CD4-positive, alpha-beta T cell treated with Interleukin-6 for 4 hours (primary cell): ENCODE measurements around the gene TRIM71.
"Not testable (repeated sequence)": the region's sequence is repeated elsewhere in the genome, so short reads cannot be mapped to it uniquely, and the experiment has no call there.

ENCODE experiments used
- DNase-seq: peaks from one replicate; pipeline ENCODE4 v3.0.0-alpha.2; 2020; ENCODE audit warnings: mixed read lengths

The TRIM71 gene

GRCh38 chr3:32939531-32940284, 121.9 kb downstream of the TRIM71 start:
- DNase-seq, result not testable (repeated sequence)

GRCh38 chr3:32940726-32941125, 122.9 kb downstream of the TRIM71 start:
- no peak for DNase-seq

- DNase-seq, result no peak
These were observed 127.3 kb downstream of the TRIM71 start for GRCh38 chr3:32945136-32945535.

- DNase-seq, result not testable (repeated sequence)
These were observed 127.8 kb downstream of the TRIM71 start for GRCh38 chr3:32945598-32945997.

- DNase-seq, result no peak
These were observed 129.4 kb downstream of the TRIM71 start for GRCh38 chr3:32946973-32947788.
